Measurements from ENCODE around the gene ATP4B. TPM values are rescaled to one million over a fixed set of nuclear protein-coding genes. Genes with fewer than 3 reads are reported as not detected.

Gene ATP4B
- polyA plus RNA-seq, 1 experiment, result not detected

DNA sequence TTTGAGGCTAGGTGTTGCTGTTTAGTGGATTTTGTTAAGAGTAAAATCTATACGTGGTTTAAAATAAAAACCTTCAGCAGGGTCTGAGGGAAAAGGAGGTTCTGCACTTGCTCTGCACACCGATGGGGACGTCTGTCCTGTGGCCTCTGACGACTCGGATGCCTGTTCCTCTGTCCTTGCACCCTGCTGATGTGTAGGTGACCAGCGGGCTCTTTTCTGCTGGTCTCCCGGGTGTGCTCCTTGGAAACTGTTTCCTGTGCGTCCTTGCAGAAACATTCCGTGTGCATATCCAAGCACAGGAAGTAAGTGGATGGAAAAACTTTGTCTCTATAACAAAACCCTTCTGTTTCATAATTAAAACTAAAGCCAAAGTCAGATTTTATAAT, 3.8 kb downstream of the ATP4B start:
- ChIA-PET CTCF (no interaction called here), POLR2A (no interaction called here)
- no peak for DNase-seq (ENCODE audit: low read depth)
- H3K36me3 ChIP-seq (ENCODE audit: control insufficient read depth, insufficient read depth, low read length), result no peaks in the 10 kb centered on the region
- TF ChIP-seq, protein P1, sequence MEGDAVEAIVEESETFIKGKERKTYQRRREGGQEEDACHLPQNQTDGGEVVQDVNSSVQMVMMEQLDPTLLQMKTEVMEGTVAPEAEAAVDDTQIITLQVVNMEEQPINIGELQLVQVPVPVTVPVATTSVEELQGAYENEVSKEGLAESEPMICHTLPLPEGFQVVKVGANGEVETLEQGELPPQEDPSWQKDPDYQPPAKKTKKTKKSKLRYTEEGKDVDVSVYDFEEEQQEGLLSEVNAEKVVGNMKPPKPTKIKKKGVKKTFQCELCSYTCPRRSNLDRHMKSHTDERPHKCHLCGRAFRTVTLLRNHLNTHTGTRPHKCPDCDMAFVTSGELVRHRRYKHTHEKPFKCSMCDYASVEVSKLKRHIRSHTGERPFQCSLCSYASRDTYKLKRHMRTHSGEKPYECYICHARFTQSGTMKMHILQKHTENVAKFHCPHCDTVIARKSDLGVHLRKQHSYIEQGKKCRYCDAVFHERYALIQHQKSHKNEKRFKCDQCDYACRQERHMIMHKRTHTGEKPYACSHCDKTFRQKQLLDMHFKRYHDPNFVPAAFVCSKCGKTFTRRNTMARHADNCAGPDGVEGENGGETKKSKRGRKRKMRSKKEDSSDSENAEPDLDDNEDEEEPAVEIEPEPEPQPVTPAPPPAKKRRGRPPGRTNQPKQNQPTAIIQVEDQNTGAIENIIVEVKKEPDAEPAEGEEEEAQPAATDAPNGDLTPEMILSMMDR (IDR thresholded peaks at IDR 0.05; ENCODE audit: insufficient read depth, low read depth, low read length), result no peak
- H3K4me3 ChIP-seq (ENCODE audit: low read depth, low read length), result no peak overlapping the region
- H3K27me3 ChIP-seq (ENCODE audit: control insufficient read depth, insufficient read depth, low read length), result 0 out of 2 replicates have a peak, but pooled peaks cover 2% of the 10 kb centered on the region

DNA sequence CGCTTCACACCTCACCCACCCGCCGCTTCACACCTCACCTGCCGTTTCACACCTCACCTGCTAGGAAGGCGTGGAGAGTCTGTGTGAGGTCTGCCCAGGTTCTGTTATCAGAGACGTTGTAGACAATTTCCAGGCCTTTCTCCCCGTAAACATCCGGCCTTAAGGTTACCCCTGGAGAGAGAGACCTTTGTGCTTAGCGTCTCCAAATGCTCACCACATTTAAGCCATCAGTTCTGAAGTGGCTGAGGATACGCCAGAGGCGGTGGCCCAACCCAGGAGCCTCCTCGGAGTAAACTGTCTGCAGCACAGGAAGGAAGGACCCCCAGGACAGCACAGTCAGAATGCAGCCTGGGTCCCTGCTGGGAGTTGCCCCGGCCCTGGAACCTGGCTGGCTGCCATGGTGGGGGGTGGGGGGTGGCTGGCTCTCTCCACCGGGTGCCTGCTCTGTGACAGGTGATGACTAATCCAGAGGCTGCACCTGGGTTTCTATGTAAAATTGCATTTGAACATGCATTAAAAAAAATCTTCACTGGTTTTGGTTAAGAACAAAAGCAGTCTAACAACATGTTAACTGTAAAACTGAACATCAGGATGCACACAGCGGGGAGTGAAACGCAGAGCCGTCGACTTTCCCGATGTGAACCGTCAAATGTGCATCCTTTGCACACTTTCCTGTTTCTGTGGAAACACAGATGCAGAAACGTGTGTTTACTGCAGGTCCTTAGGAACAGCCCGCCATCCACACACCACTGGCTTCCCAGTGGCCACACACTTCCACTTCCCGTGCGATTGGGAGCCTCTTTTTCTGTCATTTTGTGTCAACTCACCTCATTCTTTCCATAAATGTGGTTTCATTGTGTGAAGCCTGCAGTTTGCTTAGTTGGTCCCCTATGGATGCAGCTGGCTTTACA, 4.5 kb downstream of the ATP4B start:
- TF ChIP-seq, protein P1 (IDR thresholded peaks at IDR 0.05; ENCODE audit: insufficient read depth, low read depth, low read length), result no peak
- Histone ChIP-seq H3K36me3 (ENCODE audit: control insufficient read depth, insufficient read depth, low read length) (no peaks in the 10 kb centered on the region), H3K27me3 (ENCODE audit: control insufficient read depth, insufficient read depth, low read length) (0 out of 2 replicates have a peak, but pooled peaks cover 2% of the 10 kb centered on the region), H3K4me3 (ENCODE audit: low read depth, low read length) (no peak overlapping the region)
- ChIA-PET CTCF (no interaction called here), POLR2A (no interaction called here)
- DNase-seq (ENCODE audit: low read depth), result no peak

DNA sequence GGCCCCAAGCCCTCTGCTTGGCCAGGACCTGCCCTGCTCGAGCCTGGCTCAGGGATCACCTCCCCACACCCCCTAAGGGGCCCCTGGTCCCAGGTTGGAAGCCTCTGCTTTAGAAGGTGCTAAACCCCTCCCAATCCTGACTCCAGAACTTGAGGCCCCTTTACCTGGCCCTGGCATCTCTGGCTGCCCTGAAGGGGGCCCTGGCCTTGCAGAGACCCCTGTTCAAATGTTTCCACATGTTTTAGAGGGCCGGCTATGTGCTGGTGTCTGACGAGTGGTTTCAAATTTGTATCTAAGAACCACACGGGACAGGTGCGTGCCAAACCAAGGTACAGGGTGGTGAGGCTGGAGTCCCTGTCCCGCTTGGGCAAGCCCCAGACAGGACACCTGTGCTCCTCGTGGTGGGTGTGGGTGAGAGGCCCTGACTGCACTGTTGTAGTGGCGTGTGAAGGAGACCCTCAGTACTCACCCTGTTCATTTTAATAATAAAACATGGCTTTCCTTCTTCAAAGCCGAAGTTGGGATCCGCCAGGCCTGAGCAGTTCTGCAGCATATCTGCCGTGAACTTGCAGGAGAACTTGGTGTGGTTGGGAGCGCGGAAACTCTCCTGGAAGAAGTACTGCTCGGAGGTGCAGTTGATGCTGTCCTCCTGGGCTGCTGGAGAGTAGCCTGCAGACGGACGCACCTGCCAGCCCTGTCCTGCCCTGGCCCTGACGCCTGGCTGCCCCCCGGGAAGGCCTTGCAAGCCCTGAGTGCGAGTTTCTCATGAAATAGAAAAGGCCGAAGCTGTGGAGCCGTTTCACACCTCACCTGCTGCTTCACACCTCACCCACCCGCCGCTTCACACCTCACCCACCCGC, 5.4 kb downstream of the ATP4B start:
- TF ChIP-seq, protein P1 (IDR thresholded peaks at IDR 0.05; ENCODE audit: insufficient read depth, low read depth, low read length), result no peak
- Histone ChIP-seq H3K36me3 (ENCODE audit: control insufficient read depth, insufficient read depth, low read length) (no peaks in the 10 kb centered on the region), H3K4me3 (ENCODE audit: low read depth, low read length) (no peak overlapping the region), H3K27me3 (ENCODE audit: control insufficient read depth, insufficient read depth, low read length) (0 out of 2 replicates have a peak, but pooled peaks cover 2% of the 10 kb centered on the region)
- no peak for DNase-seq (ENCODE audit: low read depth)
- POLR2A ChIA-PET, result no interaction called here
- CTCF ChIA-PET, result no interaction called here

DNA sequence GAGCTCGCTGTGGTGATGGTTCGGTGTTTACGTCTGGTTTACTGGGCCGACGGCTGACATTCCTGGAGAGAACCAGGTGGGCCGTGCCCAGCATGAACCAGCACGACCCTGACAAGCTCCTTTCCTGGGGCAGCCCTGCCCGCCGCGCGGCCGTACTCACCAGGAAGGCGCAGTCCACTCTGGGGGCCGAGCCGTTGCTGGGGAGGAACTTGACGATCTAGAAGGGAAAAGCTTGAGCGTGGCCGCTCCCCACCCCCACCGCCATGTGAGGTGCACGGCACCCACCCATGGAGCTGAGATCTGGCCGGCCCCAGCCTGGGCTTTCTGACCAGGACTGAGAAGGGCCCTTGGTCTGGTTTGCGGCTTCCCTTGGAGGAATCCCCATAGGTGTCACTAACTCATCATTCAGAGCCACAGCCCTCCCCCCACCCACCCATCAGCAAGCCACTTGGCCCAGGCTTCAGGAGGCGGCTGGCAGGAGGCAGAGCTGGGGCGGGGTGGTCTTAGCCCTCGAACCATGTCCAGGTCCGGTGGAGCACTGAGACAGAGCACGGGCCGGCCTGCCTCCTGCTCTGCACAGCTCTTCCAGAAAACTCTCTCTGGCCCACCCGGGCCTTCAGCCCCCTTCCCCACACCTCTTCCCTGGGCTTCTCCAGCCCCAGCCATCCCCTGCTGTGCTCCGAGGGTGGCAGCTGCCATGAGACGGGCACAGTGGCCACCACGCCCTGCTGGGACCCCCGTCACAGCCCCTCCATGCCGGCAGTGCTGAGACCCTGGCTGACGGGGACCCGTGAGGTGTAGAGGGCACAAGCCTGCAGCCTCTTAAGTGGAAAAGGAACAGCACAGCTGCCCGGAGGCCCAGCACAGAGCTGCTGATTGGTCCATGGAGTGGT, 6.2 kb downstream of the ATP4B start:
- no peak overlapping the region for H3K4me3 ChIP-seq (ENCODE audit: low read depth, low read length)
- no peak for DNase-seq (ENCODE audit: low read depth)
- 0 out of 2 replicates have a peak, but pooled peaks cover 2% of the 10 kb centered on the region for H3K27me3 ChIP-seq (ENCODE audit: control insufficient read depth, insufficient read depth, low read length)
- ChIA-PET CTCF (interaction anchor here (1.2 kb wide), 1 partner anchor 73 kb away, joined by 3 read pairs; no protein-coding TSS in a partner anchor), POLR2A (no interaction called here)
- H3K36me3 ChIP-seq (ENCODE audit: control insufficient read depth, insufficient read depth, low read length), result no peaks in the 10 kb centered on the region
- TF ChIP-seq, protein P1 (IDR thresholded peaks at IDR 0.05; ENCODE audit: insufficient read depth, low read depth, low read length), result no peak
